Glomerular endothelial cell (primary cell): ENCODE measurements around the gene CYRIA. TPM values are rescaled to one million over a fixed set of nuclear protein-coding genes. Genes with fewer than 3 reads are reported as not detected.

Experiments used
- DNase-seq: peaks from one replicate; pipeline ENCODE4 v3.0.0-alpha.2; 2011; ENCODE audit warnings: low read depth, low spot score; ENCODE audit errors: extremely low read depth
- total RNA-seq: library from RNA; depleted of rRNA; stranded (reverse); fragments of >200 nt; gene quantifications from 2 replicates; pipeline ENCODE4 v1.2.3, GENCODE V29; 2015

The CYRIA gene
- total RNA-seq, 1 donor from 2014 or later: 19.4 TPM

DNA sequence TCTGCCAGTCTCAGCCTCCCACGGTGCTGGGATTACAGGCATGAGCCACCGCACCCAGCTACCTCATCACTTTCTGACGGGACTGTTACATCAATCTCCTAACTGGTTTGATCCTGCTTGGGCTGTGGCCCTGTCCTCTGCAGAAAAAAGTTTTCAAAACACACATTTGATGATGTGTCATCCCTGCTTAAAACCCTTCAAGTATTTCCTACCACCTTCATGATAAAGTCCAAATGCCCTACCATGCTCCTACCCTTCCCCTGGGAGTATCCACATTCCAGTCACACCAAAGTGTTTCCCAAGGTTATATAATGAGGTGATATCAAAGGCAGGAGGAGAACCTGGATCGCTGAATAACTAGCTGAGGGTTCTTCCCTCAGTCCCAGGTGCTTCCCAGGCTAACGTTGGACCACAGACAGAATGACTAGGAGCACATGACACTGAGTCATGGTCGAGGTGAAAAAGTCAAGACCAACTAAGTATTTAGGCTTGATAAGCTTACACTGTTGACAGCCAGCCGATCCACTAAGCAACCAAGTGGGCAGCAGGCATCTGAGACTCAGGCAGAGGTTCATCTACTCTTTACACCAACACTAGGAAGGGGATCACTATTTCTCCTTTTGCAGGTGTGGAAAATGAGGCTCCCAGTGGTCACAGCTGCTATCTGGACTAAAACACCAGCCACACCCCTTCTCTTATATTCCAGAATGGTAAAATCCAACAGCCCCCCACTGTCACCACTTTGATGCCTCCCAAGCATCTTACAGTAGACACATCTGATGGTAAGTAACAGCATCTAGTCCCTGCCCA is 31.8 kb downstream of the CYRIA start:
- DNase-seq: no peak

- DNase-seq: no peak
These were observed 33.0 kb downstream of the CYRIA start for GRCh38 chr2:16632598-16632997.

DNA sequence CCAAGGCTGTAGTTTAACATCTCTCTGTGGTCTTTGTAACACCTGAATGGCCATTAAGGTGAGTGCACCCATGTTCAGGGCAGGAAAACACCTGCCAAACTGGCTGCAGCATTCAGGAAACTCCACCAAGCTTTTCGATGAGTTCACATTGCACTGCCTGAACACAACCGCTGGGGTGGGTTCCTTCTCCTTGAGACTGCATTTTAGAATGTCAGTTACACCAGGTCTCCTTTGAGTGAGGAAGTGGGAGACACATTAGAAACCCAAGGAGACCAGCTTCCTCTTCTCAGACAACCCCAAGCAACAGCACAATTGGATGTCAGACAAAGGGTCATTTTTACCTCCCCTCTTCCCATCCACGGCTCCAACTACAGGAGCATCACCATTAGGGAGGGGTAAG is 35.2 kb downstream of the CYRIA start:
- no peak for DNase-seq

GRCh38 chr2:16629770-16630169 is 35.9 kb downstream of the CYRIA start:
- DNase-seq: no peak

DNA sequence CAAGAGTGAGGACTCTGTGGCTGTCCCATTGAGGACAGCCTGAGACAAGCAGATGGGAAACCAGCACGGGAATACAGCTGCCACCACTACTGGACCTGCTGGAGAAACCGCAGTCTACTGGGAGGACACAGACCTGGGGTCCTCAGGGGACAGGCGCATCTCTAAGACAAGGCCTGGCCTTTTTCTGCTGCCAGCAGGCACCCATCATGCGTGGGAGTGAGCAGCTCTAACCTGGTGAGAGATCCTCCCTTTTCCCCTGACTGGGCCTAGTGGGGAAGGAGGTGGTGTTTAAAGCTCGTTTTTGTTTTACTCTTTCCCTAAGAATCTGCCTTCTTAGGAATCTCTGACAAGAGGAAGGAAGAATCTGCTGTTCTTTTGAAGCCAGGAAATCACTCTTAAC is 36.6 kb downstream of the CYRIA start:
- no peak for DNase-seq

GRCh38 chr2:16628314-16628713 is 37.3 kb downstream of the CYRIA start:
- no peak for DNase-seq

DNA sequence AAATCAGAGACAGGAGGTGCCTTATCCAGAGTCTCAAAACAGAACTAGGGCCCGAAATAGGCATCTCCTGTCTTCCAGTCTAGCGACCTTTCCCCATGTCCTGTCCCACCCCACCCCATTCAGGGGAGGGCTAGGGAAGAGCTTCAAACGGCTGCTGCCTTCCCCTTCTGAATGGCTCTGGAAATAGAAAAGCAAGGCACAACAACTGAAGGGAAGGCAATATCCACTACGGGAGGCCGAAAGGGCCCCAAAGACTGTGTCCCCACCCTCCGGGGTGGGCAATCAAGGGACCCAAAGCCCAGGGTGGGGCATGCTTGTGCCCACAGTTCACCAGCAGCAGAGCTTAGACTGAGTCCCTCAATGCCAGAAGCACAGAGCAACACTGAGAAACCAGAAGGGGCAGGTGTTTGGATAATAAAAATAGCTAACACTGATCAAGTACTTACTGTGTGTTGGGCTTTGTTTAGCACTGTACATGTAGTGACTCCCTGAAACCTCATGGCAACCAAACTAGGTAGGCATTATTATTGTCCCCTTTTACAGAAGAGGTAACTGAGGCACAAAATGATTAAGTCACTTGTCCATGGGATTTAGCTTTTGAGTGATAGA is 38.5 kb downstream of the CYRIA start:
- DNase-seq: no peak

GRCh38 chr2:16626497-16626896 is 39.1 kb downstream of the CYRIA start:
- DNase-seq: no peak

DNA sequence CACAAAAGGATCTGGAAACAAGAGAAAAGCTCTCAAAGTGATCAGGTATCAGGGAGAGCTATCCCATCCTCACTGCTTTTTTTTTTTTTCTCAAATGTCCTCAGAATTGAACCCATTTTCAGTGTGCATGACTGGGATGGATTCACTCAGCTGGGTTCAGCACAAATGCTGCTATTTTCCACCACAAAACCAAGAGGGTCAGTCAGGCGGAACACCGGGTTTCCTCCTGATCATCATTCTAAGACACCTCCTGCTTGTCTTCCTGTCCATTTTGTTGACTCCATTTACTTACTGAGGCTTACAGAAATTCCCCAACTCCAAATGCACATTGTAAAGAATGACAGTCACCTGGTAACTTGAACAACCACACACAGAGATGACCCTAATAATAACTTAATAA is 39.9 kb downstream of the CYRIA start:
- no peak for DNase-seq

DNA sequence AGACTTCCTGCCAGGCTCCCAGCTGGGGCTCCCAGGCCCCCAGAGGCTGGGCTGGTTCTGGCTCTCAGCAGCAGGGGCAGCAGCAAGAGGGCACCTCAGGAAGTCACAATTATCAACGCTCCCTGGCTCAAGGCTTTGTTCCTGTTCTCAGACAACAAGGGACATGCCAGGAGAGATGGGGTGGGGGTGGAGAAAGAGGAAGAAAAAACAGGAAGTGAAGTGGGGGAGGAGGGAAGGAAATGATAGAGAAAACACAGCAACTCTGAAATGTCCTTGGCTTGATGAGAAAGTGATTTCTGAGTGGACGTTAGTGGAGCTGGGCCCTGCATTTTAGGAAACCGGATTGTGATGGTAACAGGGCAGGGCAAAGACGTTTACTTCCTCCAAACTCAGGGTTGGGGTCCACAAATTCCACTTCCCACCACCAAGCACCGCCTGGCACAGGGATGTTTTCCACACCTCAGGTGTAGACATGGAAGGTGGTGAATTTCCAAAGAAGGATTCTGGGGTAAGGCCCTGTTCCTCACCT is 40.4 kb downstream of the CYRIA start:
- DNase-seq: no peak

DNA sequence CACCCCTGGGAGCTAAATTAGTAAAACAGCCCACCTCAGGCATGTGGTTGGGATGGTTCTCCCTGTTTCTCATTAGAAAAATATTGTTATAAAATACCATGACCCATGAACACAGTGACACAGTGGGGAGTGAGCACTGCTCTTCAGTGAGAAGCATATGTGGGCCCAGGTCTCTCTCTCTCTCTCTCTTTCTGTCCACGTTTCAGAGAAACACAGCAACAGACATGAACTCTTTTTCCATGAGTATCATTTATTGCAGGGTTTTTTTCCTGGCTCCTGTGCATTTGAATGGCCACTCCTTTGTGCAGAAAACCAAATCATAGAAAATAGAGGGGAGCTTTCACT is 41.2 kb downstream of the CYRIA start:
- no peak for DNase-seq

- no peak for DNase-seq
These were observed 41.8 kb downstream of the CYRIA start for GRCh38 chr2:16623564-16624435.

GRCh38 chr2:16623031-16623430 is 42.6 kb downstream of the CYRIA start:
- DNase-seq: no peak

GRCh38 chr2:16622399-16622968 is 43.1 kb downstream of the CYRIA start:
- no peak for DNase-seq

- no peak for DNase-seq
These were observed 44.3 kb downstream of the CYRIA start for GRCh38 chr2:16621316-16621715.

- no peak for DNase-seq
These were observed 45.0 kb downstream of the CYRIA start for GRCh38 chr2:16620590-16620989.

DNA sequence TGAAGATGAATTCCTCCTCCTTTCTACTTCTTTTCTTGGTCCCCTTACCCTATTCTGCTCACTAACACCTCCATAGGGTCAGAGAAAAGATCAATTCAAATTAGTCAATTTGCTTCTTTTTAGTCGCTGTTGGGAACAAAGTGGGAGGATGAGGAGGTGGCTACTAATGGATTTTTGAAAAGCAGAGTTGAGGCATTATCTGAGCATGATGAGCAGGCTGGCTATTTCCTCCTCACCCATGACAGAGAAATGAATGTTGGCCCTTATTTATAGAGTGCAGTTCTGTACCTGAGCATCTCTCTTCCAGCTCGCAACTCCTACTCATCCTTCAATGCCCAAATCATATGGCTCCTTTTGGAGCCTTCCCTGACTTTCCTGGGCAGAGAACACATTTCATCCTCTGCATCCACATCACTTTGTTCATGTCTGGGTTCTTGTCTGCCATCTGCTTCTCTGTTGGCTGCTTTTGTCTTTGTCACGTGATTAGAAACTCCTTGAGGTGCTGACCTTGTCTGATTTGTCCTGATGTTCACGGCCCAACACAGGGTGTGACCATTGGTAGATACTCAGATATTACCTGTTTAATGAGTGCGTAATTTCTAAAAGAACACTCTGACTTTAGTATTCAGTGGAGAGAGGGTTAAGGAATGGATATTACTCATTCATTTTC is 45.9 kb downstream of the CYRIA start:
- DNase-seq: no peak

DNA sequence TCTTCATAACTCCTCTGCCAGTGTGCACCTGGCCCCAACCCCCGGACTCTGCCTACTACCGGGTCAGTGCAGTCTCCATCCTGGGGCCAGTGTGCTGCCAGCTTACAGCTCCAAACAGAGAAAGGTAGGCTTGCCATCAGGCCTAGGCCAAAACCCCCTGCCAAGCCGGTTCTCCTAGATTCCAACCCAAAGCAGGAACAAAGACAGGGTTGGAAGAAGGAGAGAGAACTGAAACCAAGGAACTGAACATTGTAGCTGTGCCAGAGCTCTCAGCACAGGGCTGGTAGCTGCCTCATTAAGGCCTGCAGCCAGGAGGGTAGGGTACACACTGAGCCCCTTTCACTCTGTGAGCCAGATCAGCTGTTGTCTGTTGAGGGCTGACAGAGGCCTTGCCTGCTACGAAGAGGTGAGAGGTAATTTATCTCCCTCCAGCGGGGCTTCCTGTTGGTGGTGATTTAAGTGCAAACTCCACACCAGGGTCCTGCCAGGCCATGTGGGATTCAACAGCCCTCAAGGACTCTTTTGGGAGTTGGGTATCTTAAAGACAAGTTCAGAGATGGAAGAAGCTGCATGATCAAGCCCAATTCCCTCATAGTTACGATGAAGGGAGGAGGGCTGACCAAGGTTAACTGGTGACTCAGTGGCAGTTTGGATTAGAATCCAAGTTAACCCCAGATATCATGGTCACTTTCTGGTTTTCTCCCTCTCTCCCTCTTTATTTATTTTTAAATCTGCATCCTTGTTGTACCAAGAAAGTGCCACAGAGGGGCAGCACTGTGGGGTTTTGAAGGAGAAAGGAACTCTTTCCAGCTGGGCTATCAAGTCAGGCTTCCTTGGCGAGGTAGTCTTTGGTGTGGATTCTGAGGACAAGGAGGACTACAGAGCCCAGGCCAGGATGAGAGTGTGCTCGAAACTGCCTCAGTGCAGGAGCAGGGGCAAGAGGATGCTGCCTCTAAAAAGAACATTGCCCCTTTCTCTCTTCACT is 48.1 kb downstream of the CYRIA start:
- DNase-seq: no peak
